ENCODE results near the gene COX8C.

COX8C gene, protein sequence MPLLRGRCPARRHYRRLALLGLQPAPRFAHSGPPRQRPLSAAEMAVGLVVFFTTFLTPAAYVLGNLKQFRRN

DNA sequence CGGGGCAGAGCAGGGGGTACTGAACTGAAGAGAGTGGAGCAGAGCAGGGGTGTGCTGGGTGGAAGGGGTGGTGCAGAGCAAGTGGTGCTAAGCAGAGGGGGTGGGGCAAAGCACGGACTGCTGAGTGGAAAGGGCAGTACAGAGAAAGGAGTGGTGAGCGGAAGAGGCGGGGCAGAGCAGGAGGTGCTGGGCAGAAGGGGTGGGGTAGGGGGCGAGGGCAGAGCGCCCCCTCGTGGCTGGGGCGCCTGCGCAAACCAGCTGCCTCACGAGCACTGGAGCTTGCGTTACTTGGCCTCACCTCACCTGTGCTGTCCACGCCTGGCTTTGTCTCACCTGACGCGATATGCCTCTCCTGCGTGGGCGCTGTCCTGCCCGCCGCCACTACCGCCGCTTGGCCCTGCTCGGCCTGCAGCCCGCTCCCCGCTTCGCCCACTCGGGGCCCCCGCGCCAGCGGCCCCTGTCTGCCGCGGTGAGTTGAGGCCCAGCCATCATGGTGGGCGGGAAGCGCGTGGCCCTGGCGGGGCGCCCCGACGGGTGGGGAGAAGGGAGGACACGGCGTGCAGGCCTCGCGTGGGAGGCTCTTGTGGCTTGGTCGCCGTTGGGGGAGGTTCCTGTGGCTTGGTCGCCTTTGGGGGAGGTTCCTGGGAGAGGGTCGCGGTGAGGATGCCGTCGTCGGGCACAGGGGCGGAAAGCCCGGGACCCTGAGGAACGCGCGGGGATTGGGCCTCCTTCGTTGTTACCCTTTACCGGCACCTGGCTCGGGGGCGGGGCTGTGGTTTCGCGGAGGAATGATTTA is at the start of gene COX8C:
TSS of gene COX8C (plus strand) at position 257 of the 796 bp plus-strand sequence. CDS start at position 344, 87 bp downstream.
- DNase-seq (ENCODE audit: low spot score), result no peak

DNA sequence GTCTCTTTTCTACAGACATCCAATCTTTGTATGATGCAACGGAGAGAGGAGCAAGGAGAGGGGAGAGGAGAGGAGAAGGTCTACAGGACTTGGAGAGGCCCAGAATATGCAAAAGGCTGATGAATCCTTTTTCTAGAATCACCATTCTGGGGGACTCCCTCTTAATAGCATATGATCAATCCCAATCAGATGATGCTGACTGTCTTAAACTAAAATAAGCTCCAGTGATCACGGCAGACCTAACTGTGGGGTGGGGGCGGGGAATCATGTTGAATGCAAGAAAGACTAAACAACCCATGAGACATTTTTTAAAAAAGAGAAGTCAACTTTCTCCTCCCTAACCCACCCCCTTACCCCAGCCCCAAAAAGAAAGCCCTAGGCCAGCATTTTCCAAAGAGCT is 47.6 kb upstream of the COX8C start:
- DNase-seq (ENCODE audit: low spot score), result no peak

DNA sequence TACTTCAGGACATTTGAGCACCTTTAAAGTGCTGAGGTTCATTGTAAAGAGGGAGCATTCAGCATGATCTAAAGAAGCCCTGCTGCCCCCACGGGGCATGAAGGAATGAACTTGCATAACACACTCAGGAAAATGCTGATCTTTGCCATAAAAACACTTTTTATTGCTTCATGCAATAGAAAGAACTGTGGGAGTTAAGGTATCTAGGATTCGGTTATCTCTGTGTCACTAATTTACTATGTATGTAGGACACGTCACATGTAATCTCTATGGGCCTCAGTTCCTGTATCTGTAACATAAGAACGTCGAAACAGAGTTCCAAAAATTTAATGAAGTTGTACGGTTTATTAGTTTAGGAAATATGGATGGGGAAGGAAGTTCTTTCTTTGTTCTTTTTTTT is 47.1 kb upstream of the COX8C start:
- DNase-seq (ENCODE audit: low spot score), result no peak

DNA sequence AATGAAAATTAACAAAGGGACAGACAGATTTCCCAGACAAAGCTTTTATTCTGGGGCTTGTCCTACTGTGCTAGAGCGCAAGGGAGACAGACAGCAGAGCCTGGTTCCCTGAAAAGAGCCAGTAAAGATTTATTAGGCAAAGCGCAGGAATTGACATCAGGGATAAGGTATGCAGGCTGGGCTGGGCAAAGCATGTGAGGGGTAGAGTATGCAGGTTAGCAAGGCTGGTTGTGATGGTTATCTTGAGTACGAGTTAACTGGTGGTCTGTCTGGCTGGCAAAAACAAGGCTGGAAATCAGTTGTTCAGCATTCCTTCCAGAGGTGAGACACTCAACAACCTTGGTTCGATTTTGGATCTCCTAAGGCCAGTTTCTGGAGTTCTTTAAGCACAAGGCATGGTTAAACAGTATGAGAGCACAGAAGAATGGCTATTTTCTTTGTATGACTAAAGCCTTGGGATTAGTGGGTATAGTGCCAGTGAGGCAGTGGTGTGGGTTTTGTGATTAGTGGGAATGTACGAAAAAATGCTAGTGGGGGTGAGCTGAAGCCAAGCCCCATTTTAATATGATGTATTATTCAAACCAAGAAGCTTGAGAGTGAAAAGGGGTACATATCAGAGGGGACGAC is 45.0 kb upstream of the COX8C start:
- no peak for DNase-seq (ENCODE audit: low spot score)

DNA sequence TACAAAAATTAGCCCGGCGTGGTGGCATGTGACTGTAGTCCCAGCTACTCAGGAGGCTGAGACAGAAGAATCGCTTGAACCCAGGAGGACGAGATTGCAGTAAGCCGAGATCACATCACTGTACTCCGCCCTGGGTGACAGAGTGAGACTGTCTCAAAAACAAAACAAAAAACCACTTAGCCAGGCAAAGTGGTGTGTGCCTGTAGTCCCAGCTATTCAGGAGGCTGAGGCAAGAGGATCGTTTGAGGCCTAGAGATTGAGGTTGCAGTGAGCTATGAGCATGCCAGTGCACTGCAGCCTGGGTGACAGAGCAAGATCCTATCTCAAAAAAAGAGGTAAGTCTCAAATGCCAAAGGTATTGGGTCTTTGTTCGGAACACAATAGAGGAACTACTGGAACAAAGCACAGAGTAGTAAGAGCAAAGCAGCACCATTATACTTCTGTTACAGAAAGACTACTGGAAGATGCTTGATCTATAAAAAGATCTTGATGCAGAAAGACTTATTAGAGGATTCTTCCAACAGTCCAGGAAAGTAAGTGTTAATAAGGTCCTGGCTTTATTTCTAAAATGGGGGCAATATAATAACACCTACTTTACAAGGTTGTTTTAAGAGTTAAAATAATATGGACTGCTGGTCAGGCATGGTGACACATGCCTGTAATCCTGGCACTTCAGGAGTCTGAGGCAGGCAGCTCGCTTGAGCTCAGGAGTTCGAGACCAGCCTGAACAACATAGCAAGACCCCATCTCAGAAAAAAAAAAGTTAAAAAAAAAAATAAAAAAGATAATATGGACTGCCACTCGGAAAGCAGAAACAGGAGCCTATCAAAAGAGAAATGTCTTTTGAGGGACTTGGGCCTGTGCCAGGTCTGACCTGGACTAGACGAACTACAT is 44.0 kb upstream of the COX8C start:
- no peak for DNase-seq (ENCODE audit: low spot score)

DNA sequence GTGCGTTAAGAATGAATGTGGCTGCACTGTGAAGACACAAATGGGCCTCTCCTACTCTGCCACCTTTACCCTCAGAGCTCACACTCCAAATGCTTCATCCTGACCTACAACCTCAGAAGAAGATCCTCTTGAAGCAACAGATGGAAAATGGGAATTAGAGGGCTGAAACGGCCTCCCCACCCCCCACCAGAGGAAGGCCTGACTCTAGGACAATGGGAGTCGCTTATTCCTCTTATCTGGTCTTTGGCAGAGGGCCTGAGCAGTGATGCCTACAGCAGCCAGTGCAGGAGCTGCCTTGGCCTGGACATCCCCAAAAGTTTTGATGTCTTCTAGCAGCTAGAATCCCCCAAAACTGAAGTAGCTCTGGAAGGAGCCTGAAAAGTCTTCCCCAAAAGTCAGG is 43.3 kb upstream of the COX8C start:
- no peak for DNase-seq (ENCODE audit: low spot score)

DNA sequence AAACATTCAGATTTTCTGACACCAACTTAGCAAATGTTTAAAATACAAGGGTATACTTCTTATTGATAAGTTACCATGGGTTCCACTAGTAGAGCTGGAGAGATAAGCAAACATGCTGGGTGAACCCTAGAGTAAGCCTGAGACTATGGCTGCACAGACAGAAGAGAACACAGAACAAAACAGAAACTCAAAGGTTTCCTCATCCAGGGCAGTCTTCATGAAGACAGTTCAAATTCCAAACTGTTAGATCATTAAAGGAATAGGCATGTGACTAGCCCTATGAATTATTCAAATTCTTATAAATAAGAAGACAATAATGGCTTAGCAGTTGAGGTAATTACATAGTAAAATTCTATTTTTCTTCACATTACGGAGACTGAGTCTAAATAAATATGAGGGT is 42.2 kb upstream of the COX8C start:
- DNase-seq (ENCODE audit: low spot score), result no peak

DNA sequence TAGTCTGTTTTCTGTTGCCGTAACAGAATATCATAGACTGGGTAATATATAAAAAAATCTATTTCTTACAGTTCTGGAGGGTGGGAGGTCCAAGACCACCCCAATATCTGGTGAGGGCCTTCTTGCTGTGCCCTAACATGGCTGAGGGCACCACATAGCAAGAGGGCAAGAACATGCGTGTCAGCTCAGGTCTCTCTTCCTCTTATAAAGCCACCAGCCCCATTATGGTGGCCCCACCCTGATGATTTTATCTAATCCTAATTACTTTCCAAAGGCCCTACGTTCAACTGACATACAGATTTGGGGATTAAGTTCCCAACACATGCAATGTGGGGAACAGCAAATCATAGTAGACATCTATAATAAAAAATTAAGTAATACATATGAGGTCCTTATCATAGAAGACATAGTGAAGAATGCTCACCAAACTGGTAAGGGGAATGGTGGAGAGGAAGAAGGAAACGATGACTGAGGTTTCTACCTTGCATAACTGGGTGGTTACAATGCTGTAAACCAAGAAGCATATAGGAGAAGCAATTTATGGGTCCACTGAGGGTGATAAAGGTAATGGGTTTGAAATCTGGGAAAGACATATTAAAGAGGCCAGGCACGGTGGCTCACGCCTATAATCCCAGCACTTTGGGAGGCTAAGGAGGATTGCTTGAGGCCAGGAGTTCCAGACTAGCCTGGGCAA is 41.1 kb upstream of the COX8C start:
- no peak for DNase-seq (ENCODE audit: low spot score)

DNA sequence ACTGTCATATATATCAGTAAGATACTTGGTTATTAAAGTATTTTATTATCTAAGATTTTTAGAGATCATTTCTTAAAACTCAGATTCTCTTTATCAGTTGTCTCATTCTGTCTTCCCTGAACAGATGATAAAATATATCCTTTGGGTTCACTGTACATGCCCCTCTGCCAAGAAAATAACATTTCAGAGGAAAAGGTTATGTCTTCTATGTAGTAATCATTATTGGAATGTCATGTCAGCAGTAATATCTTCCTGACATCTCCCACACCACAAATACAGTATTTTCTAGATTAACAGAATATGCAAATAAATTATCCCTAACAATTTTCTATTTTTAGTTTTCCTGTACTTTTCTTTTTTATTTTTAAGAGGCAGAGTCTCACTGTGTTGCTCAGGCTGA is 40.2 kb upstream of the COX8C start:
- DNase-seq (ENCODE audit: low spot score), result no peak

DNA sequence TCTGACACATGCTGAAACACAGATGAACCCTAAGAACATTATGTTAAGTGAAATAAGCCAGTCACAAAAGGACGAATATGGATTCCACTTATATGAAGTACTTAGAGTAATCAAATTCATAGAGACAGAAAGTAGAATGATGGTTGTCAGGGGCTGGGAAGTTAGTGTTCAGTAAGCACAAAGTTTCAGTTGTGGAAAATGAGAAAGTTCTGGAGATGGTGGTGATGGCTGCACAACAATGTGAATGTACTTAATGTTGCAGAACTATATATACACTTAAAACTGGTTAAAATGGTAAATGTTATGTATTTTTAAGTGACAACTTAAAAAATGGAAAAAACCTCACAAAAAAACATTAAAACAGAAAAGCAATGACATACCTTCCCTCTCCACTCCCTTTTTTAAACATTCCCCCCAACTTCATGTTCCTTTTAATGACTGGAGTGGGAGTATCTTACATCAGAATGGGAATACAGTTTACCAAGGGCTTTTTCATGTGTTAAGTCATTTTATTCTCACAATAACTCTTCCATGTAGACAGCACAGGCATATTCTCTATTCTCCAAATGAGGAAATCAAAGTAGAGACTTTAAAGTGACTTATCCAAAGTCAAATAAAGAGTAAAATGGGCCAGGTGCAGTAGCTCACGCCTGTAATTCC is 38.2 kb upstream of the COX8C start:
- no peak for DNase-seq (ENCODE audit: low spot score)

DNA sequence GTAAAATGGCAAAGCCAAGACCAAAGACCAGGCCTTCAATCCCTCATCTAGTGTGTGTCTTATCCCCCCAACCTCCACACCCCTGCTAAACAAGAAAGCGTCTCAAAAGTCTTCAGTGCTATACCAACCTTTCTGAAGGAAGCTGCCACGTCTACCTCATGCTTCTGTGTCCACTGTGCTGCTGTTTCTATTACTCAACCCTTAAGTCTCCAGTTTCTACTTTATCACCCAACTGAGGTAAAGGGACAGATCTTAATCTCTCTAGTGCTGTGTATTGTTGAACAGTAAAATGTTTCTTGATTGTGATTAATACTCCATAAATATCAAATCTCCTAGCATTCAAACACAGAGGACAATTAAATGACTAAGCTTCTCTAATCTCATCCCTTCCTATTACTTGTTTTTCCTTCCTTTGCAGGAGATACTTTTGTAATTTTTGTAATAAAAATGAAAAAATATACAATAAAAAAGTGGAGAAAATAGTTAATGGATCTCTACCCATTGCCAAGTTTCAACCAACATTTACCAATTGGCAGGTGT is 37.5 kb upstream of the COX8C start:
- no peak for DNase-seq (ENCODE audit: low spot score)

DNA sequence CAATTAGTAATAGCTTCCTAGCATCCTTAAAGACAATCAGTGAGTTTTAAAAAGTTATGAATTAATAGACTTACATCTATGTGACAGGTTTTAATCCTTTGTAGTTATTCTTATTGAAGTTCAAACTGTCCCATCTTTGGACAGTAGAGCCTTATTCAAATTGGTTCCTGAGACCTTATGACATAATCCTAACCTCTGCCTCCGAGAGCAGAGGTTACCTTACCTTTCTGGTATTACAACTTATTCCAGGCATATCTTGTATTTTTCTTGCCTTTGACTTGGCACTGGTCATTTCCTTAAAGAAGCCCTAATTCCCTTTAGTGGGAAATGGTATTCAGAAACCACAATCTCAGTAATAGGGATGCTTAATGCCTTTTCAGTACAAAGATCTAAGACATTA is 35.9 kb upstream of the COX8C start:
- DNase-seq (ENCODE audit: low spot score), result no peak

DNA sequence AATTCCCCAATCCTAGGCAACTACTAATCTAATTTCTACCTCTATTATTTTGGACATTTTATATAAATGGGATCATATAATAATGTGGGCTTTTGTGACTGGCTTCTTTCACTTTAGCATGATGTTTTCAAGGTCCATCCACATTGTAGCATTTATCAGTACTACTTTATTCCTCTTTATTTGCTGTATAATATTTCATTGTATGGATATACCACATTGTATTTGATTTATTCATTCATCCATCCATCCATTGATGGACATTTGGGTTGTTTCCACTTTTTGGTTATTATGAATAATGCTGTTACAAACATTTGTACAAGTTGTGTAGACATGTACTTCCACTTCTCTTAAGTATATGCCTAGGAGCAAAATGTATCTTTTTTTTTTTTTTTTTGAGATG is 31.4 kb upstream of the COX8C start:
- no peak for DNase-seq (ENCODE audit: low spot score)

DNA sequence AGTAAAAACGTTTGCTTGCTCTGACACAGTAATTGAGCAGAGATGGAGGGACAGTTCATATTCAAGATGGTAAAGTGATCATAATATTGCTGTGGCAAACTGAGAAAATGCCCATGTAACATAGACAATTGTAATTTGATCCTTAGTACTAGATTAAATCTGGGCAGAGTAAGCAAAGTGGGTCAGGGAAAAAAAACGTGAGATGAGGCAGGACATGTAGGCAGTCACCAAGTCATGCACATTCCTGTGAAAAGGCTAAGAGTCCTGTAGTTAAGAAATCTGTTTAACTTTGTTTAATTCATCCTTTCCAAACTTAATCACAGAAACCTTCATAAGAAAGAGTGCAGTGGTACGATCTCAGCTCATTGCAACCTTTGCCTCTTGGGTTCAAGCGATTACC is 30.3 kb upstream of the COX8C start:
- no peak for DNase-seq (ENCODE audit: low spot score)

DNA sequence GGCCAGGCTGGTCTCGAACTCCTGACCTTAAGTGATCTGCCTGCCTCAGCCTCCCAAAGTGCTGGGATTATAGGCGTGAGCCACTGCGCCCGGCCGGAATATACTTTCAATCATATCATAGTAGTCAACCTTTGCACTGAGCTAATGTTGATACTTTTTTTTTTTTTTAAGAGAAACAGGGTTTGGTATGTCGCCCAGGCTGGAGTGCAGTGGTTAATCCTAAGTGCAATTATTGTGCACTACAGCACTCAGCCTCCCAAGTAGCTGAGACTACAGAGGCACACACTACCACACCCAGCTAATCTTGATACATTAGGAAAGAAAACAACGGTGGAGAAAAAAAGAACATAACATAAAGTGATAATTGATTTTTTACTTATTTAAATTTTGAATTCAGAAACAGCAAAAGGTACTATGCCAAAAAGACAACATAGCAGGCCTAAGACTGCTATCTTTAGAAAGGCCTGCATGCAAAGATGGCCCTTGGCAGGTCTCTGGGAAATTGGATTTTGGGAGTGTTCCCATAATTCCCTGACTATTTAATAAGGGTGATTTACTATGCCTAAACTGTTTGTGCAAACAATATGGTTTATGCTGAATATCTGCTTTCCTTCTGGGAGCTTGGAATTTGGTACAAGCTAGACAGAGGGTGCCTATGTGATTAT is 29.6 kb upstream of the COX8C start:
- no peak for DNase-seq (ENCODE audit: low spot score)

DNA sequence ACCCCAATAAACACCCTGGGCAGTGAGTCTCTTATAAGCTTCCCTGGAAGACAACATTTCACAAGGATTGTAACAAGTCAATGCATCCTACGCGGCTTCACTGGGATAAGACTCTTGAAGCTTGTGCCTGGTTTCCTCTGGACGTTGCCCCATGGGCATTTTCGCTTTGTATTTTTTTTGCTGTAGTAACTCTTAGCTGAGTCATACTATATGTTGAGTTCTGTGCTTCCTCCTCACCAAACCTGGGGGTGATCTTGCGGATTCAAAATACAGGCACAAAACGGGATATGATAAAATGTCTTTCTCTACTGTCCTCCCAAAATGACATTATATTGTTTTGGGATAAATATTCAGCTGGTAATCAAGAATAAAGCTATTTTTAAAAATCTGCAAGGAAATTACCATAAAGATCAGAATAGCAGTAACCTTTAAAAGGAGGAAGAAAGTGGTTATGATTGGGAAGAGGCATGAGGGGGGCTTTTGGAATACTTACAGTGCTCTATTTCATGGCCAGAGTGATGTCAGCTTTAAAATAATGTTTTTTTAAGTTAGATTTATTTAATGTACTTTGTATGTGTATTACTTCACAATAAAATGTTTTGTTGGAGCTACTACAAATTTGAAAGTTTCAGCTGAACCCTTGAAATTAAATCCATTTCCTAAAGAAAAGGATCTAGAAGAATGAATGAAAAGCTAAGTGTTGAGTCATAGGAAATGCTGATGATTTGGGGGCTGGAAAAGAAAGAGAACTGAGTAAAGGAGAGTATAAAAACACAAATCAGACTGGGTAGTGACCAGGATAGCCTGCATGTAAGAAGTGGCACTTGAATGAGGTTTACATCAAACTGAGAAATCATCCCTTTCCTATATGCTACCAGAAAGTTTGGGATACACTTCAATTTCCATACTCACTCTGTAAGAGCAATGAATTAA is 28.8 kb upstream of the COX8C start:
- DNase-seq (ENCODE audit: low spot score), result peak; percentile 60

DNA sequence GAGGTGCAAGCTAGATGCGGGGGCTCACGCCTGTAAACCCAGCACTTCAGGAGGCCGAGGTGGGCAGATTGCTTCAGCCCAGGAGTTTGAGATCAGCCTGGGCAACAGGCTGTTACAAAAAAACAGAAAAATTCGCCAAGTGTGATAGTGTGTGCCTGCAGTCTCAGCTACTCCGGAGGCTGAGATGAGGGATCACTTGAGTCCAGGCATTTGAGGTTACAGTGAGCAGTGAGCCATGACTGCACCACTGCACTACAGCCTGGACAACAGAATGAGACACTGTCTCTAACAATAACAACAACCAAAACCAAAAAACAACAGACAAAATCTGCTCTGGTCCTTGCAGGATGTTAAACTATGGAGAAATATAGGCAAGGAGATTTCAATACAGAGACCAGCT is 28.1 kb upstream of the COX8C start:
- no peak for DNase-seq (ENCODE audit: low spot score)

DNA sequence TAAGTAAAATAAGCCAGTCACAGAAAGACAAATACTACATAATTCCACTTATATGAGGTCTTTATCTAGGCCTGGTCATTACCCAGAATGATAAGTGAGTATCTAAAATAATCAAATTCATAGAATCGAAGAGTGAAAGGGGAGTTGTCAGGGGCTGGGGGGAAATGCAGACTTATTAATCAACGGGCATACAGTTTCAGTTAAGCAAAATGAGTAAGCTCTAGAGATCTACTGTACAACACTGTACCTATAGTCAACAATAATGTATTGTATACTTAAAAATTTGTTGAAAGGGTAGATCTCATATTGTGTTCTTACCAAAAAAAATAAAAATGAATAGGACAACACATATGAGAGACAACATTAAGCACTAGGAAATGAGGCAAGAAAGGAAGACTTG is 27.5 kb upstream of the COX8C start:
- no peak for DNase-seq (ENCODE audit: low spot score)

DNA sequence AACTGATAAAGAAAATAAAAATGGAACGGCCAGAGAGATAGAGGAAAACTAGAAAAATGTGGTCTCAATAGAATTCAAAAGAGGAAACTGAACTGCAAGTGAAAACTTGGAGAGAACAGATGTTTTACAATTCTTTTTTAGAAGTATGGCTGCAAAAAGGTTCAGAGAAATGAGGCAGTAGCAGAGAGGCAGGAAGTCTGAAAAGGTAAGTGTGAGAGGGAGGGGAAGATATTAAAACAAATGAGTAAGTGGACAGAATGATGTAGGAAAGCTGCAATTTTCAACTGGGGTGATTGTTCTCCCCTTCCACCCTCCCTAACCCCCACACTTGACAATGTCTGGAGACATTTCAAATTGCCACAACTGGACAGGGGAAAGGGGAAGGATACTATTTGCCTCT is 27.0 kb upstream of the COX8C start:
- no peak for DNase-seq (ENCODE audit: low spot score)

DNA sequence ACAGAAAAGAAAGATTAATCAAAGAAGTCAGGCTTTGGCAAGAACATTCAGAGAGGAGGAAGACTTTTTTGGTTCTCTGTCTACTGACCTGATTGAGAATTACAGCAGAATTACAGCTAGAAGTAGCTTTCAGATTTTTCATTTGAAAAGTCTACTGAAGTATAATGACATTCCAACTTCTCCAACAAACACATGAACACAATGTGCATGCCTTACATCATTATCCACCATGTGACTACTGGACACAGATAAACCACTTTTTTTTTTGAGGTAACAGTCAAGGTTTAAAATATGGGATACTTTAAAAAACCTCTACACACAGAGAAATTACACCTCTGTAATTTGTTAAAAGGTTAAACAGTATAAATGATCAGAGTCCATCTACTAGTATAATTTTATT is 26.5 kb upstream of the COX8C start:
- DNase-seq (ENCODE audit: low spot score), result no peak
